ENCODE data around the gene CUBN. TPM values are rescaled to one million over a fixed set of nuclear protein-coding genes. Genes with fewer than 3 reads are reported as not detected.

The CUBN gene
- total RNA-seq, 2 experiments from 2014 or later: 7.9 to 9.2 TPM

DNA sequence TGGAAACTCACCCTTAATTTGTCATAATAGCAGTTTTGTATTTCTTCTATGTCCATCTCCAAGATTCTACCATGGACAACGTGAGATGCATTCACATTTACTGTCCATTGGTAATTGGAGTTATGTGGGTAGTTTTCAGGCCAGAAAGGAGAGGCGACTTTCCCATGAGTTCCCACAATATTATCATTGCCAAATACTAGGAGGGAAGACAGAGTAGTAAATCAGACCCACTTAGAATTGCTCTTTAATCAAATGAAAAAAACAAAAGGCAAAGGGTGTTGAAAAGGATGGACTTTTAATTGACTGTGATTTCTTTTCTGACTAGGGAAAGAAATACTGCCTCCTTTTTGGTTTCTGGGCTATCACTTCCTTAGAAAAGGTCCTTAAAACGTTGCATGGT lies 190.7 kb downstream of the CUBN start:
- CTCF ChIA-PET: interaction anchor here (1.2 to 1.4 kb wide), 2 partner anchors 20 to 107 kb away, joined by 3 read pairs; no protein-coding TSS in a partner anchor

DNA sequence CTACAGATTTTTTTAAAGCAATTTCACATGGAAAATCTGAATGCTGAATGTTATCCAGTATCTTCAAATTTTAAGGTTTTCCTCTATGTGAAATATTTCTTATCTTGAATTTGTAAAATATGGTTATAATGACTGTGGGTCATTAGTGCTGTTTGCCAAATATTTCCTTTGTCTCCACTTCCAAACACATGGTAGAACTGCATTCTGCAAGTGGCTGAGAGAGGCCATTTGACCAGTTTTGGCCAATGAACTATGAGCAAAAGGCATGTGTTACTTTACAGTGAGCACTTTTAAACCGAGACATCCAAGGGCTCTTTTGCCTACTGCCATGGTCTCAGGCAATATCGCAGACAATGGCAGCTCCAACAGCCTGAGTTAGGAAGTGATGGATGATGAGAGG lies 195.2 kb downstream of the CUBN start:
- TF ChIP-seq, protein P1, sequence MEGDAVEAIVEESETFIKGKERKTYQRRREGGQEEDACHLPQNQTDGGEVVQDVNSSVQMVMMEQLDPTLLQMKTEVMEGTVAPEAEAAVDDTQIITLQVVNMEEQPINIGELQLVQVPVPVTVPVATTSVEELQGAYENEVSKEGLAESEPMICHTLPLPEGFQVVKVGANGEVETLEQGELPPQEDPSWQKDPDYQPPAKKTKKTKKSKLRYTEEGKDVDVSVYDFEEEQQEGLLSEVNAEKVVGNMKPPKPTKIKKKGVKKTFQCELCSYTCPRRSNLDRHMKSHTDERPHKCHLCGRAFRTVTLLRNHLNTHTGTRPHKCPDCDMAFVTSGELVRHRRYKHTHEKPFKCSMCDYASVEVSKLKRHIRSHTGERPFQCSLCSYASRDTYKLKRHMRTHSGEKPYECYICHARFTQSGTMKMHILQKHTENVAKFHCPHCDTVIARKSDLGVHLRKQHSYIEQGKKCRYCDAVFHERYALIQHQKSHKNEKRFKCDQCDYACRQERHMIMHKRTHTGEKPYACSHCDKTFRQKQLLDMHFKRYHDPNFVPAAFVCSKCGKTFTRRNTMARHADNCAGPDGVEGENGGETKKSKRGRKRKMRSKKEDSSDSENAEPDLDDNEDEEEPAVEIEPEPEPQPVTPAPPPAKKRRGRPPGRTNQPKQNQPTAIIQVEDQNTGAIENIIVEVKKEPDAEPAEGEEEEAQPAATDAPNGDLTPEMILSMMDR (IDR thresholded peaks at IDR 0.05): no peak
- Mint-ChIP-seq H3K4me1 (ENCODE audit: low read depth) (no peaks in the 10 kb centered on the region), H3K27me3 (no peaks in the 10 kb centered on the region), H3K27ac (no peak overlapping the region), H3K9me3 (no peaks in the 10 kb centered on the region), H3K4me3 (no peak overlapping the region), H3K36me3 (ENCODE audit: low read depth) (peaks cover 9% of the 10 kb centered on the region)
- intact Hi-C loops (cut with DNase I, micrococcal nuclease): no loop called here
- Histone ChIP-seq H3K4me1 (ENCODE audit: insufficient read depth, low read length) (no peaks in the 10 kb centered on the region), H3K9me3 (ENCODE audit: control insufficient read depth in 1 of 2, insufficient read depth in 1 of 2, low read length in 2 of 2) (no peaks in the 10 kb centered on the region), H3K4me3 (ENCODE audit: low read length) (no peak overlapping the region), H3K27me3 (ENCODE audit: control insufficient read depth in 1 of 2, insufficient read depth in 2 of 2, low read length in 2 of 2) (no peaks in the 10 kb centered on the region), H3K27ac (ENCODE audit: low read depth in 1 of 2, low read length in 2 of 2) (no peak overlapping the region), H3K36me3 (ENCODE audit: insufficient read depth, low read length) (peaks cover 3% of the 10 kb centered on the region)
- ChIA-PET CTCF (no interaction called here), POLR2A (no interaction called here)
- no peak for ATAC-seq (ENCODE audit: poor library complexity)
- no peak for DNase-seq

More for the DNA sequence above, 190.7 kb downstream of the CUBN start:
- peaks cover under 1% of the 10 kb centered on the region for H3K4me1 Mint-ChIP-seq (ENCODE audit: low read depth)
- no peak for ATAC-seq (ENCODE audit: poor library complexity)
- DNase-seq: no peak
- POLR2A ChIA-PET: no interaction called here
- Histone ChIP-seq H3K36me3 (ENCODE audit: insufficient read depth, low read length) (no peaks in the 10 kb centered on the region), H3K27me3 (ENCODE audit: control insufficient read depth in 1 of 2, insufficient read depth in 2 of 2, low read length in 2 of 2) (no peaks in the 10 kb centered on the region), H3K9me3 (ENCODE audit: control insufficient read depth in 1 of 2, insufficient read depth in 1 of 2, low read length in 2 of 2) (no peaks in the 10 kb centered on the region), H3K27ac (ENCODE audit: low read depth in 1 of 2, low read length in 2 of 2) (no peak overlapping the region), H3K4me3 (ENCODE audit: low read length) (no peak overlapping the region), H3K4me1 (ENCODE audit: insufficient read depth, low read length) (no peaks in the 10 kb centered on the region)
- H3K9me3 Mint-ChIP-seq: no peaks in the 10 kb centered on the region
- TF ChIP-seq, protein P1 (IDR thresholded peaks at IDR 0.05): no peak
- no peaks in the 10 kb centered on the region for H3K27me3 Mint-ChIP-seq
- no peak overlapping the region for H3K27ac Mint-ChIP-seq
- no peak overlapping the region for H3K4me3 Mint-ChIP-seq
- peaks cover 5% of the 10 kb centered on the region for H3K36me3 Mint-ChIP-seq (ENCODE audit: low read depth)
- intact Hi-C loops (cut with DNase I, micrococcal nuclease): loop anchor here in 1 of 2 experiments (5.0 kb wide), 1 partner anchor 173 kb away; no protein-coding TSS in a partner anchor

DNA sequence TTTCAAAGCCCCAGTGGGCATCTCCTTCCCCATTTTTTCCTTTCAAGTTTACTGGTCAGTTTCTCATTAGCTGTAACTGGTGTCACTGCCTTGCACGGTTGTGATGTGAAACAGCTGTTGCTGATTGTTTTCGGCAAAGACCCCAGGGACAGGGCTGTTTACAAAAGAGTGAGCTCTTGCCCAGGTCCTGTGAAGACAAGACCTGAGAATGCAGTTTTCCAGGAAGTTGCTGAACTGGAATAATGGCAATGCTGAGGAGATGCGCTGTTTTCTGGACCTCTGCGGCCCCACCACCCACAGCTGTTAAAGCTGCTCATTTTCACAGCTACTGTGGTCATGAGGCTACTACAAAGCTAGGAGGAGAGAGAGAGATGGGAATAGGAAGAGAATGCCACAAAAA lies 195.8 kb downstream of the CUBN start:
- intact Hi-C loops (cut with DNase I, micrococcal nuclease): no loop called here
- POLR2A ChIA-PET: no interaction called here
- Mint-ChIP-seq H3K27me3 (no peaks in the 10 kb centered on the region), H3K9me3 (no peaks in the 10 kb centered on the region), H3K4me3 (no peak overlapping the region), H3K27ac (no peak overlapping the region), H3K36me3 (ENCODE audit: low read depth) (peaks cover 9% of the 10 kb centered on the region), H3K4me1 (ENCODE audit: low read depth) (no peaks in the 10 kb centered on the region)
- no peak for DNase-seq
- Histone ChIP-seq H3K4me1 (ENCODE audit: insufficient read depth, low read length) (no peaks in the 10 kb centered on the region), H3K27me3 (ENCODE audit: control insufficient read depth in 1 of 2, insufficient read depth in 2 of 2, low read length in 2 of 2) (no peaks in the 10 kb centered on the region), H3K36me3 (ENCODE audit: insufficient read depth, low read length) (peaks cover 3% of the 10 kb centered on the region), H3K27ac (ENCODE audit: low read depth in 1 of 2, low read length in 2 of 2) (no peak overlapping the region), H3K4me3 (ENCODE audit: low read length) (no peak overlapping the region), H3K9me3 (ENCODE audit: control insufficient read depth in 1 of 2, insufficient read depth in 1 of 2, low read length in 2 of 2) (no peaks in the 10 kb centered on the region)
- CTCF ChIA-PET: no interaction called here
- ATAC-seq (ENCODE audit: poor library complexity): no peak
- TF ChIP-seq, protein P1 (IDR thresholded peaks at IDR 0.05): no peak

Data from CD4-positive, alpha-beta T cell (primary cell).